LNCAP (cell line): ENCODE measurements around the gene OXTR.

ENCODE experiments used
- CTCF ChIP-seq: fragments of 450-650 bp; IDR thresholded peaks from 2 replicates; pipeline ENCODE4 v1.5.1; 2017; ENCODE audit warnings: mild to moderate bottlenecking

Gene OXTR

GRCh38 chr3:8712908-8713255 lies 56.5 kb downstream of the OXTR start:
- no peak for TF ChIP-seq CTCF

GRCh38 chr3:8712045-8712907 lies 57.1 kb downstream of the OXTR start:
- TF ChIP-seq CTCF, result no peak

- TF ChIP-seq CTCF, result no peak
Measured at GRCh38 chr3:8709801-8710507, 59.5 kb downstream of the OXTR start.

GRCh38 chr3:8709287-8709686 lies 60.1 kb downstream of the OXTR start:
- TF ChIP-seq CTCF, result no peak

- TF ChIP-seq CTCF, result no peak
Measured at GRCh38 chr3:8705575-8705974, 63.8 kb downstream of the OXTR start.

GRCh38 chr3:8702560-8702959 lies 66.9 kb downstream of the OXTR start:
- no peak for TF ChIP-seq CTCF
